ENCODE measurements around the gene TRAF7. TPM values are rescaled to one million over a fixed set of nuclear protein-coding genes. Genes with fewer than 3 reads are reported as not detected.

The TRAF7 gene
- total RNA-seq, 1 experiment from 2014 or later, result 160 TPM

- ChIA-PET CTCF (no interaction called here), RAD21 (ENCODE audit: low non-redundant PET in 1 of 2, low total read pairs in 2 of 2, uncharacterized antibody in 2 of 2, unreplicated experiment in 2 of 2) (no interaction called here), POLR2A (no interaction called here)
- Histone ChIP-seq H3K4me3 (replicated peaks in 1 of 2; ENCODE audit: low read depth in 1 of 2, low read length in 2 of 2) (no peak overlapping the region), H3K9ac (ENCODE audit: low read length) (no peak overlapping the region), H3K27me3 (ENCODE audit: insufficient read depth, low read length) (no peaks in the 10 kb centered on the region), H3K4me2 (ENCODE audit: low read length) (no peak overlapping the region), H3K9me2 (ENCODE audit: insufficient read depth) (no peaks in the 10 kb centered on the region), H2AFZ (ENCODE audit: low read depth, low read length, poor library complexity, severe bottlenecking) (no peak overlapping the region), H3K4me1 (ENCODE audit: control insufficient read depth in 1 of 2, insufficient read depth in 2 of 2, low read length in 2 of 2) (peaks cover 5 to 19% of the 10 kb centered on the region in 2 experiments), H4K20me1 (ENCODE audit: insufficient read depth) (no peaks in the 10 kb centered on the region), H3K79me2 (ENCODE audit: insufficient read depth, low read length) (no peaks in the 10 kb centered on the region), H3K27ac (ENCODE audit: low read depth, low read length) (no peak overlapping the region), H3K36me3 (ENCODE audit: control insufficient read depth in 1 of 2, insufficient read depth in 2 of 2, low read length in 2 of 2) (no peaks in the 10 kb centered on the region), H3K9me3 (ENCODE audit: control insufficient read depth in 1 of 2, insufficient read depth in 1 of 2, low read depth in 1 of 2, low read length in 2 of 2) (no peaks in the 10 kb centered on the region)
- DNase-seq (ENCODE audit: low read depth, low spot score) (no peak), ATAC-seq (no peak)
- intact Hi-C loops (cut with micrococcal nuclease), result loop anchor here (10.0 kb wide), 1 partner anchor 313 kb away; no protein-coding TSS in a partner anchor
- TF ChIP-seq REST (IDR thresholded peaks at IDR 0.05; ENCODE audit: low read depth) (no peak), ZBTB33 (IDR thresholded peaks at IDR 0.05; ENCODE audit: extremely low read depth, insufficient replicate concordance, low read length) (no peak), JUND (IDR thresholded peaks at IDR 0.05) (no peak), ATF3 (IDR thresholded peaks at IDR 0.05) (no peak), ZFX (IDR thresholded peaks at IDR 0.05) (no peak)
- BruUV-seq (replicated peaks), result no TSS peak
These were observed 35.8 kb downstream of the TRAF7 start for GRCh38 chr16:2191446-2191706.
